Suprapubic skin (tissue), 4 donors: ENCODE results near the gene RBKS. TPM values are rescaled to one million over a fixed set of nuclear protein-coding genes. Genes with fewer than 3 reads are reported as not detected.
"Not testable (repeated sequence)": the region's sequence is repeated elsewhere in the genome, so short reads cannot be mapped to it uniquely, and the experiment has no call there.

Experiments
- DNase-seq, 2 donors: peaks; one replicate each; pipeline ENCODE4 v3.0.0-alpha.2; 2019; ENCODE audit warnings: low spot score in 2 of 2
- H3K27ac ChIP-seq: fragments of 200-600 bp; sonication (generic); one replicate; pipeline ENCODE4 v1.5.1; 2019
- H3K27me3 ChIP-seq: fragments of 200-600 bp; sonication (generic); one replicate; pipeline ENCODE4 v1.5.1; 2019
- H3K36me3 ChIP-seq: fragments of 200-600 bp; sonication (generic); one replicate; pipeline ENCODE4 v1.5.1; 2019
- H3K4me1 ChIP-seq: fragments of 200-600 bp; sonication (generic); one replicate; pipeline ENCODE4 v1.5.1; 2019
- H3K4me3 ChIP-seq: fragments of 200-600 bp; sonication (generic); one replicate; pipeline ENCODE4 v1.5.1; 2019; ENCODE audit warnings: mild to moderate bottlenecking
- H3K9me3 ChIP-seq: fragments of 200-600 bp; sonication (generic); one replicate; pipeline ENCODE4 v1.5.1; 2019
- EP300 ChIP-seq: sonication (generic); formaldehyde crosslinking; IDR thresholded peaks from one replicate; pipeline ENCODE4 v1.6.1; 2017; ENCODE audit warnings: antibody characterized with exemption
- POLR2A ChIP-seq, 2 donors: fragments of 450-650 bp; IDR thresholded peaks; one replicate each; pipeline ENCODE4 v1.6.1; 2017; ENCODE audit warnings: antibody characterized with exemption in 2 of 2, mild to moderate bottlenecking in 2 of 2, moderate library complexity in 2 of 2
- POLR2AphosphoS5 ChIP-seq, 3 donors: sonication (generic); formaldehyde crosslinking; IDR thresholded peaks; one replicate each; pipeline ENCODE4 v1.6.1; 2017; ENCODE audit warnings: antibody characterized with exemption in 3 of 3
- WGBS: methylation state at CpG from one replicate; pipeline ENCODE4 v1.1.5; 2018; 5-methylcytosine and 5-hydroxymethylcytosine counted together
- total RNA-seq, 4 donors: library from RNA; depleted of rRNA; stranded (reverse); fragments of >200 nt; gene quantifications; one replicate each; pipeline ENCODE4 v1.1.0, GENCODE V29; 2016
- TF ChIP-seq, protein P1 (sequence below), 2 donors: fragments of 200-600 bp in 1 of 2; fragments of 450-650 bp in 1 of 2; sonication (generic) in 1 of 2; IDR thresholded peaks; one replicate each; pipeline ENCODE4 v1.5.1; 2016 to 2019; ENCODE audit warnings: antibody characterized with exemption in 2 of 2, mild to moderate bottlenecking in 1 of 2, moderate library complexity in 1 of 2

RBKS gene
- total RNA-seq, 4 donors from 2014 or later: 1.0 to 2.2 (median 1.5) TPM

DNA sequence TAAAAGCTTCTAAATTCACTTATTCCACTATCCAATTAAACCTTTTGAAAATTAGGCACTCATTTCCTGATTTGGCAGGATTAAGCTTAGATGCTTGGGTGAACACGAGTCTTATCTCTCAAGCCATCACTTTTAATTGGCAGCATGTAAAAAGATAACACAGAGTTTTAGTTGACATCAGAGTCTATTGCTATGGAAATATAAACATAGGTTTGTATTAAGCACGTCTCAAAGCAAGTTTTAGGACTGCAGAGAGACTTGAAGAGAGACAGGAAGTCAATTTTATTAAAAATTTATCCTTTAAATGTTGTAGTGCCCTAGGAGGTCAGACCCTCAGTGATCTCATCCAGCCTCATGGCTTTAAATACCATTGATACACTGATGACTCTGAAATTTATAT, 5.6 kb downstream of the RBKS start:
- no peak for DNase-seq
- no peak overlapping the region for H3K4me3 ChIP-seq
- H3K27ac ChIP-seq: no peak overlapping the region
- H3K9me3 ChIP-seq: no peaks in the 10 kb centered on the region
- TF ChIP-seq POLR2AphosphoS5 (IDR thresholded peaks at IDR 0.05): no peak
- TF ChIP-seq, protein P1, sequence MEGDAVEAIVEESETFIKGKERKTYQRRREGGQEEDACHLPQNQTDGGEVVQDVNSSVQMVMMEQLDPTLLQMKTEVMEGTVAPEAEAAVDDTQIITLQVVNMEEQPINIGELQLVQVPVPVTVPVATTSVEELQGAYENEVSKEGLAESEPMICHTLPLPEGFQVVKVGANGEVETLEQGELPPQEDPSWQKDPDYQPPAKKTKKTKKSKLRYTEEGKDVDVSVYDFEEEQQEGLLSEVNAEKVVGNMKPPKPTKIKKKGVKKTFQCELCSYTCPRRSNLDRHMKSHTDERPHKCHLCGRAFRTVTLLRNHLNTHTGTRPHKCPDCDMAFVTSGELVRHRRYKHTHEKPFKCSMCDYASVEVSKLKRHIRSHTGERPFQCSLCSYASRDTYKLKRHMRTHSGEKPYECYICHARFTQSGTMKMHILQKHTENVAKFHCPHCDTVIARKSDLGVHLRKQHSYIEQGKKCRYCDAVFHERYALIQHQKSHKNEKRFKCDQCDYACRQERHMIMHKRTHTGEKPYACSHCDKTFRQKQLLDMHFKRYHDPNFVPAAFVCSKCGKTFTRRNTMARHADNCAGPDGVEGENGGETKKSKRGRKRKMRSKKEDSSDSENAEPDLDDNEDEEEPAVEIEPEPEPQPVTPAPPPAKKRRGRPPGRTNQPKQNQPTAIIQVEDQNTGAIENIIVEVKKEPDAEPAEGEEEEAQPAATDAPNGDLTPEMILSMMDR (IDR thresholded peaks at IDR 0.05): no peak
- no peak for TF ChIP-seq EP300
- no peak for TF ChIP-seq POLR2A (IDR thresholded peaks at IDR 0.05)
- WGBS: 42% methylated on average over 2 of the region's 2 CpGs
- peaks cover 13% of the 10 kb centered on the region for H3K4me1 ChIP-seq
- no peaks in the 10 kb centered on the region for H3K36me3 ChIP-seq
- H3K27me3 ChIP-seq: no peaks in the 10 kb centered on the region

DNA sequence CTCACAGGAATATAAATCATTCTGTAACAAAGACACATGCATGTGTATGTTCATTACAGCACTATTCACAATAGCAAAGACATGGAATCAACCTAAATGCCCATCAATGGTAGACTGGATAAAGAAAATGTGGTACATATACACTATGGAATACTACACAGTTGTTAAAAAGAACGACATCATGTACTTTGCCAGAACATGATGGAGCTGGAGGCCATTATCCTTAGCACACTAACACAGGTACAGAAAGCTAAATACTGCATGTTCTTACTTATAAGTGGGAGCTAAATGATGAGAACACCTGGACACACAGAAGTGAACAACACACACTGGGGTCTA, 7.6 kb downstream of the RBKS start:
- not testable (repeated sequence) for DNase-seq, H3K4me3 ChIP-seq, H3K9me3 ChIP-seq, H3K27ac ChIP-seq, H3K27me3 ChIP-seq, H3K36me3 ChIP-seq, H3K4me1 ChIP-seq
- WGBS: 91% methylated on average over 1 of the region's 1 CpG

DNA sequence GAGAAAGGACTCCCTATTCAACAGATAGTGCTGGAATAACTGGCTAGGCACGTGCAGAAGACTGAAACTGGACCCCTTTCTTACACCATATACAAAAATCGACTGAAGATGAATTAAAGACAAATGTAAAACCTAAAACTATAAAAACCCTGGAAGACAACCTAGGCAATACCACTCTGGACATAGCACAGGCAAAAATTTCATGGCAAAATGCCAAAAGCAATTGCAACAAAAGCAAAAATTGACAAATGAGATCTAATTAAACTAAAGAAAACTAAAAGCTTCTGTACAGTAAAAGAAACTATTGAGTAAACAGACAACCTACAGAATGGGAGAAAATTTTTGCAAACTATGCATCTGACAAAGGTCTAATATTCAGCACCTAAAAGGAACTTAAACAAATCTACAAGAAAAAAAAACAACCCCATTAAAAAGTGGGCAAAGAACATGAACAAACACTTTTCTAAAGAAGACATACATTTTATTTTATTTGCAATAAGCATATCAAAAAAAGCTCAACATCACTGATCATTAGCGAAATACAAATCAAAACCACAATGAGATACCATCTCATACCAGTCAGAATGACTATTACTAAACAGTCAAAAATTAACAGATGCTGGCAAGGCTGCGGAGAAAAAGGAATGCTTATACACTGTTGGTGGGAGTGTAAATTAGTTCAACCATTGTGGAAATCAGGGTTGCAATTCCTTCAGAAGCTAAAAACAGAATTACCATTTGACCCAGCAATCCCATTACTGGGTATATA, 8.2 kb downstream of the RBKS start:
- 90% methylated on average over 4 of the region's 4 CpGs for WGBS
- not testable (repeated sequence) for DNase-seq, H3K9me3 ChIP-seq, H3K4me1 ChIP-seq, H3K27ac ChIP-seq, H3K4me3 ChIP-seq, H3K36me3 ChIP-seq, H3K27me3 ChIP-seq

DNA sequence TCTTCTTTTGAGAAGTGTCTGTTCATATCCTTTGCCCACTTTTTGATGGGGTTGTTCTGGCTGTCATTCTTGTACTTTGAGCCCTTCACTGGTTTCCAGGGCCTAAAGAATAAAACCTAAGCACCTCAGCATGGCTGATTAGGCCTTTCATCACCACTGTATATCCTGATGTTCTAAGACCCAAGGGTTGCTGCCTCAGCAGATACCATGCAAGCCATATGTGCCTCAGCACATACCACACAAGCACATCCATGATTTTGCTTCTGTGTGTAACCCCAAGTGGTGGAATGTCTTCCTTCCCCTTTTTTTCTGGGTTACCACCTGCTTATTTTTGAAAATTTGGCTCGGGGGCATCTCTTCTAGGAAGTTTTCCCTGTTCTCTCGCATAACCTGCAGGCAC, 11.4 kb downstream of the RBKS start:
- Histone ChIP-seq H3K4me1 (no peaks in the 10 kb centered on the region), H3K27me3 (no peaks in the 10 kb centered on the region), H3K27ac (no peak overlapping the region), H3K36me3 (no peaks in the 10 kb centered on the region), H3K9me3 (no peaks in the 10 kb centered on the region), H3K4me3 (no peak overlapping the region)
- TF ChIP-seq POLR2AphosphoS5 (IDR thresholded peaks at IDR 0.05): no peak
- TF ChIP-seq, protein P1 (IDR thresholded peaks at IDR 0.05): no peak
- no peak for DNase-seq
- WGBS: 83% methylated on average over 2 of the region's 2 CpGs

DNA sequence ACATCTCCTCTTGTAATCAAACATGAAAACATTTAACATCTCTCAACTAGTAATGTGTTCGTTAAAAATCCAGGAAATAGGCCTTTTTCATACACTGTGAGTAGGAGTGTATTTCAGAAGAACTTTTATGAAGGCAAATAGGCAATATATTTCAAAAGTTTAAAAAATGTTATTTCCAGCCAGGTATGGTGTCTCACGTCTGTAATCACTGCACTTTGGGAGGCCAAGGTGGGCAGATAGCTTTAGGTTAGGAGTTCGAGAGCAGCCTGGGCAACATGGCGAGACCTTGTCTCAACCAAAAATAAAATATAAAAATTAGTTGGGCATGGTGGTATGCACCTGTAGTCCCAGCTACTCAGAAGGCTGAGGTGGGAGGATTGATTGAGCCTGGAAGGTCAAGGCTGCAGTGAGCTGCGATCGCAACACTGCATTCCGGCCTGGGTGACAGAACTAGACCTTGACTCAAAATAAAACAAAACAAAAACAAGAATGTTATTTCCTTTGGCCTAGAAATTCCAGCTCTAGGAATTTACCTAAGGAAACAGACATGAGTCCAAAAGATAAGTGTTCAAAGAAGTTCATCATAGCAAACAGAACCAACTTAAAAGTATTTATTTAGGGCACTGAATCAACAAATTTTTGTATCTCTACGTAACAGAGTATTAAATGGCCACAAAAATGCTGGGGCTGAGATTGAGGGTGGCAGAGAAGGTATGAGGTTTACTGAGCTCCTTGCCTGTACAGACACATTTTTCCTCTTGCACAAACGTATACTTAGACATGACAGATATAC, 14.9 kb downstream of the RBKS start:
- Histone ChIP-seq H3K36me3 (no peaks in the 10 kb centered on the region), H3K4me1 (no peaks in the 10 kb centered on the region), H3K27ac (no peak overlapping the region), H3K4me3 (no peak overlapping the region), H3K27me3 (no peaks in the 10 kb centered on the region), H3K9me3 (no peaks in the 10 kb centered on the region)
- TF ChIP-seq POLR2A (IDR thresholded peaks at IDR 0.05): no peak
- no peak for TF ChIP-seq POLR2AphosphoS5 (IDR thresholded peaks at IDR 0.05)
- WGBS: 92% methylated on average over 9 of the region's 9 CpGs
- no peak for DNase-seq

DNA sequence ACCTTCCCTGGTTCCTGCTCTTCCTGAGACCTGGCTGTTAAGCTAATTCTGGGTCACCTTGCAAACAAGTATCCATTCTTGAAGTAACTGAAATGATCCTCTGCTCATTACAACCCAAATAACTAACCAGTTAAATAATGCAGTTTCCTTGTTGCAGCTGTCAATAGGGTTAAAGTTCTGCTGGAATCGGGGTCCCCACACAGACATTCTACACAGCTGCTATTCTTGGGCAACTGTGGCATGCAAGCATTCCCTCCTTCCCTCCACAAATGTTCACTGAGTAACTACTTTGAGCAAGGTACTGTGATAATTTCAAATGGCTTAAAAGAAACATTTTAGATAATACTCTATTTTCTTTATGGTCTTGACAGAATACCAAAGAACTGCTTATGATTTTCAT, 17.1 kb downstream of the RBKS start:
- Histone ChIP-seq H3K27ac (no peak overlapping the region), H3K4me3 (no peak overlapping the region), H3K36me3 (no peaks in the 10 kb centered on the region), H3K4me1 (no peaks in the 10 kb centered on the region), H3K9me3 (no peaks in the 10 kb centered on the region), H3K27me3 (no peaks in the 10 kb centered on the region)
- 82% methylated on average over 1 of the region's 1 CpG for WGBS
- no peak for DNase-seq
- TF ChIP-seq EP300 (no peak), POLR2A (IDR thresholded peaks at IDR 0.05) (no peak), POLR2AphosphoS5 (IDR thresholded peaks at IDR 0.05) (no peak)
- TF ChIP-seq, protein P1 (IDR thresholded peaks at IDR 0.05): no peak
